GM18907 (cell line): ENCODE results near the gene SHISAL1.

Source experiments
- ATAC-seq: cut with Tn5 transposase; IDR thresholded peaks from one replicate; pipeline ENCODE4 v1.9.1; 2021; ENCODE audit warnings: mild to moderate bottlenecking, moderate library complexity; ENCODE audit not compliant: unreplicated experiment

Gene SHISAL1

DNA sequence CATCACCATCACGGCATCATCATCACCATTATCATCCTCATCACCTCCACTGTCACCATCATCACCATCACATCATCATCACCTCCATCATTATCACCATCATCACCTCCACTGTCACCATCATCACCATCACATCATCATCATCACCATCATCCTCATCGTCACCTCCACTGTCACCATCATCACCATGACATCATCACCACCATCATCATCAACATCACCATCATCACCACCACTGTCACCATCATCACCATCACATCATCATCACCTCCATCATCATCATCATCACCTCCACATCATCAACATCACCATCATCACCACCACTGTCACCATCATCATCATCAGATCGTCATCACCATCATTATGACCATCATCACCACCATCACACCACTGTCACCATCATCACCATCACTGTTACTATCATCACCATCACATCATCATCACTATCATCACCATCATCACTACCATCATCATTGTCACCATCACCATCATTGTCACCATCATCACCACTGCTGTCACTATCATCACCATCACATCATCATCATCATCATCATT, 99.2 kb downstream of the SHISAL1 start:
- no peak for ATAC-seq

DNA sequence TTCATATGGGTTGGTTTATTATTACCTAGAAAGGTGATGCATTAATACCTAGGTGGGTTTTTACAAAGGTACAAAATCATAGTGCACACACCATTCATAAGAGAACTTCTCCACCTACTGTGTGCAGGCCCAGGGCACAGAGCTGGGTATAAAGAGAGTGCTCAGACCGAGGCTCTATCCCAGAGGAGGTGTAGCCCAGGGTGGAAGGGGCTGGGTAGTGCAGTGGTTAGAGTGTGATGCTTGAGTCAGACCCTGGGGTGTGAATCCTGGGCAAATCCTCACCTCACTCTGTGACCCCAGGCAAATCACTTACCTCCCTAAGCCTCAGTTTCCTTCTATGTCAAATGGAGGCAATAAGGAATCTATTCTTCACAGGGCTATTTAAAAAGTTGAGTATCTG, 99.8 kb downstream of the SHISAL1 start:
- no peak for ATAC-seq

DNA sequence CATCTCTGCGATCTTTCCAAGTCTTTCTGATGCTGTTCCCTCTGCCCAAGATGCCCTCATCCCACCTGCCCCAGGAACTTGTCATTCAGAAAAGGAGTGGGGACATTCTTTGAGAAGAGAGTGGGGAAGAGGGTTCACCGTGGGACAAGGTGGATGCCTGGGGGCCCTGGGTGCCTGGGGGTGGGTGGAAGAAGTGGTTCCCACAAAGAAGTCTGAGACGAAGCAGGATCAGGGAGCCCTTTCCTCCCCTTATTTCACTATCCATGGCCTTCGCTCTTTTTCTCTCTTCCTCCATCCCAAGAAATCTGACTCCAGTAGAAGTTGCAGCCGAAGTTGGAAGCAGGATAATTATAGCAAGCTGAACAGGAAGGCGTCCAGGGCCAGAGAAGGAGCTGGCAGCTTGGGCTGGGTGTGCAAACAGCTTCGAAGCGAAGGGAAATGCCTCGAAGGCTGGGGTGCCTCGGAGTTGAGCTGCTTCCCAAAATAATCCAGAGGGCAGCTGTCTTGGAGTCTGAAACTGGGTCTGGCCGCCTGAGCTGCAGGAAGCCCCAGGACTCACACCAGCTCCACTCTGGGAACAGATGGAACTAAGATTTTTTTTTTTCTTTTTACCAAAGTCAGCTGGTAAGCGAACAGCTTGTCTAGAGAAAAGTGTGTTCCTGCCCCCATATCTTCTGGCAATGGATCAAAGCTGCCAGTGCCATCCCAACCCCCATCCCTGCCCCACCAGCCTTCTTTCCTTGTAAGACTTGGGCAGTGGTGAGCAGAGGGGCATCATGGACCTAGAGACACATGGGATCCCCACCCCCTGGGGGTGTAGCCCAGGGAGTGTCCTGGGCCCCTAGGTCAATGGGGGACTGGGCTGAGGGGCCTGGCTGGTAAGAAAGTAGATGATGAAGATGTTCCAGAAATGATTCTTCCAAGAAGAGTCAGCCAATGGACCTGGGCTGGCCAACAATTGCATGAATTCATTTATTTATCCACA, 100.5 kb downstream of the SHISAL1 start:
- ATAC-seq: no peak

DNA sequence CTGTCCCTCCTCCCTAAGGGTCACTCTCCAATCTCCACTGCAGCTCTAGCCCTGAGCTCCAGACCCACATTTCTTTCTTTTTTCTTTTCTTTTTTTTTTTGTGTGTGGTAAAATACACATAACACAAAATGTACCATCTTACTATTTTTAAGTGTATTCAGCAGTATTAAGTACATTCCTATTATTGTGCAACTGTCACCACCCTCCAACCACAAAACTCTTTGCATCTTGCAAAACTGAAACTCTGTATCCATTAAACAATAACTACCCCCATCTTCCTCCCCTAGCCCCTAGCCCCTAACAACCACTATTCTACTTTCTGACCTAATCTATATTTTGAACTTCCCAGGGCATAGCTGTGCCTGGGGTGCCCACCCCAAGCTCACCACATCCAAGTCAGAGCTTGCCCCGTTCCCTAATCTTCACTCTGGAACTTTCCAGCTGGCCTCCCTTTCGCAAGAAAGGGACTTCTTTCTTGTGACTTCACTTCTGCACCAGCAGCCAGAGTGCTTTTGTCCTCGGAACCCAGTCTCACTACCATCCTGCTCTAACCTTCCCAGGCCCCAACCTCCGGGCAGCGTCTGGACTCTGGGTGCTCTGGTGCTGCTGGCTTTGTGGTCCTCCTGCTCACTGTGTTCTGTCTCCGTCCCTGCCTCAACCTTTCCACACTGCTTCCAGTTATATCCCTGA, 101.3 kb downstream of the SHISAL1 start:
- no peak for ATAC-seq

DNA sequence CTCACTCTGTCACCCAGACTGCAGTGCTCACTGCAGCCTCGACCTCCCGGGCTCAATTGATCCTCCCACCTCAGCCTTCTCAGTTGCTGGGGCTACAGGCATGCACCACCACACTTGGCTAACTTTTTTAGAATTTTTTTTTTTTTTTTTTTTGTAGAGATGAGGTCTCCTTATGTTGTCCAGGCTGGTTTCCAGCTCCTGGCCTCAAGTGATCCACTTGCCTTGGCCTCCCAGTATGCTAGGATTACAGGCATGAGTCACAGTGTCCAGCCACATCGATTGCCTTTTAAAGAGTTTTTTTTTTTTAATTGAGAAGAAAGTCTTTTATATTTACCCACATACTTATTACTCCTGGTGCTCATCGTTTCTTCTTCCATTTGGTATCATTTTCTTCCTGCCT, 102.0 kb downstream of the SHISAL1 start:
- no peak for ATAC-seq

DNA sequence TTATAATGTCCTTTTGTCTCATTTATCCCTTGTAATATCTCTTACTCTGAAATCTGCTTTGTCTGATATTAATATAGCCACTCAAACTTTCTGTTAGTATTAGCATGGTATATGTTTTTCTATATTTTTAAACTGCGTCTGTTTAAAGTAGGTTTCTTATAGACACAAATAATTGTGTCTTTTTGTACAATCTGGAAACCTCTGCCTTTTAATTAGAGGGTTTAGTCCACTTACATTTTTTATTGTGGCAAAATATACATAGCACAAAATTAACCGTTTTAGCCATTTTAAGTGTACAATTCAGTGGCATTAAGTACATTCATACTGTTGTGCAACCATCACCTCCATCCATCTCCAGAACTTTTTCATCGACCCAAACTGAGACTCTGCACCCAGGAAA, 103.4 kb downstream of the SHISAL1 start:
- no peak for ATAC-seq

DNA sequence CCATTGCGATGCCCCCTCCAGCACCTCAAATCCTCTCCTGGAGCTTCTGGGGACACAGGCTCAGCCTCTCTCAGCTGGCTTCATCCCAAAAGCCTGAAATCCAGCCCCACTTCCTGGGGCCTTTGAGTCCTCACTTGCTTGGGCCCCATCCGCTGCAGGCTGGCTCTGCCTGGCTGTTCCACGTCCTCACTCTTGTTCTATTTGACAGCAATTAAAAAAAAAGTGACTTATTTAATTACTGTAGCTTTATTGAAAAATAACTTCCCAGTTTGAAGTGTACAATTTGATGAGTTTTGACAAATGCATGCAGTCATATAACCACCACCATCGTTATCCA, 104.8 kb downstream of the SHISAL1 start:
- no peak for ATAC-seq

DNA sequence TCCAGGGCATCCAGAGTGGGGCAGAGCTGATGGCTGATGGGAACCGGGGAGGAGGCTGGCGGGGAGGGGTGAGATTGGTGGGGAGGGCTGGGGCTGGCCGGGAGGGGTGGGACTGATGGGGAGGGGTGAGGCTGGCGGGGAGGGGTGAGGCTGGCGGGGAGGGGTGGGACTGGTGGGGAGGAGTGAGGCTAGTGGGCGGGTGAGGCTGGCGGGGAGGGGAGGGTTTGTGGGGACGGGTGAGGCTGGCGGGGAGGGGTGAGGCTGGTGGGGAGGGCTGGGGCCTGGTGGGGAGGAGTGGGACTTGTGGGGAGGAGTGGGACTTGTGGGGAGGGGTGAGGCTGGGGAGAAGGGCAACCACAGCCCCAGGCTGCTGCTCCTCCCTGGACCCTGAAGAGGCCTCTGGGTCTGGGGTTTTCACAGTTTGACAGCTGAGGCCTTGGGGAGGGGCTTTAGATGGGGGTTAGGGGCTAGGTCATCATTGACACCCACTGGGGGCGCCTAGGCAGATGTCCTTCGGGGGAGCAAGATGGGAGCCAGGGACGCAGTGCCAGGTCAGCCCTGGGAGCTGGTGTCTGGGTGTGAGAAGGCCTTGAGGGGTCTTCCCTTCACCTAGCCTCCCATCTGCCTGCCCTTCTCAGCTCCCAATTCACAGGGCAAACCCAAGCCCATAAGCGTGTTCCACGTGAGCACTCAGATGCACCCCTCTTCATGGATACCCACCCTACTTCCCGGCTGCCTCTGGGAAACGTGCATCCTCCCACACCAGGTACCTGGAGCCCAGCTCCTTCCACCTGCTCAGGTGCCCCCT, 105.4 kb downstream of the SHISAL1 start:
- ATAC-seq: no peak

DNA sequence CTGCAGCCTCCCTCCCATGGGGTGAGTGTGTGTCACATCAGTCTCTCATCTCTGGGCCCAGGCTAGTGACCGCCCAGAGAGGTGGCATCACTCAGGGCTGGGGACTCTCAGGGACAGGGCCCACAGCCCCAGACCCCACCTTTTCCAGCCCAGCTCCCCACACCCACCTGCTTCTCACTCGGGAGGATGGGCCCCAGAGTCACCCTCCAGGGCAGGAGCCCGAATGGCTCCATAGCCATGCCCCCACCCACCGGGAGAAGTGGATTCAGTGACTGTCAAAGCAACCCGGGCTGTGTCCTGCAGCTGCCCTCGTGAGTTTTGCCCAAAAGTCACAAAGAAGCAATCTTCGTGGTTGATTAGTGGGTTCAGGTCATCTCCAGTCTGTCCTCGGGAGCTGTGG, 106.1 kb downstream of the SHISAL1 start:
- no peak for ATAC-seq

DNA sequence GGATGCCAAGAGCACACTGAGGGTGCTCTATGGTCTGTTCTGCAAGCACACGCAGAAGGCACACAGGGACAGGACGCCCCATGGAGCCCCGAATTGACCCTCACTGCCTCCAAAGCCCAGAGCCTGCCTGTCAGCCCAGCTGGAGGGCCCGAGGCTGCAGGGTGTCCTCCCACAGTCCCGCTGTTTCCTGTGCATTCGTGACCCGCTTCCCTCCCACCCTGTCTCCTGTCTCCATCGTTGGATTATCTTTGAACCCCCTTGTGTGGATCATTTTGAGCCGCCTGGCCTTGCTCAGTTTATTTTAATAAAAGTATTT, 106.5 kb downstream of the SHISAL1 start:
- ATAC-seq: no peak

DNA sequence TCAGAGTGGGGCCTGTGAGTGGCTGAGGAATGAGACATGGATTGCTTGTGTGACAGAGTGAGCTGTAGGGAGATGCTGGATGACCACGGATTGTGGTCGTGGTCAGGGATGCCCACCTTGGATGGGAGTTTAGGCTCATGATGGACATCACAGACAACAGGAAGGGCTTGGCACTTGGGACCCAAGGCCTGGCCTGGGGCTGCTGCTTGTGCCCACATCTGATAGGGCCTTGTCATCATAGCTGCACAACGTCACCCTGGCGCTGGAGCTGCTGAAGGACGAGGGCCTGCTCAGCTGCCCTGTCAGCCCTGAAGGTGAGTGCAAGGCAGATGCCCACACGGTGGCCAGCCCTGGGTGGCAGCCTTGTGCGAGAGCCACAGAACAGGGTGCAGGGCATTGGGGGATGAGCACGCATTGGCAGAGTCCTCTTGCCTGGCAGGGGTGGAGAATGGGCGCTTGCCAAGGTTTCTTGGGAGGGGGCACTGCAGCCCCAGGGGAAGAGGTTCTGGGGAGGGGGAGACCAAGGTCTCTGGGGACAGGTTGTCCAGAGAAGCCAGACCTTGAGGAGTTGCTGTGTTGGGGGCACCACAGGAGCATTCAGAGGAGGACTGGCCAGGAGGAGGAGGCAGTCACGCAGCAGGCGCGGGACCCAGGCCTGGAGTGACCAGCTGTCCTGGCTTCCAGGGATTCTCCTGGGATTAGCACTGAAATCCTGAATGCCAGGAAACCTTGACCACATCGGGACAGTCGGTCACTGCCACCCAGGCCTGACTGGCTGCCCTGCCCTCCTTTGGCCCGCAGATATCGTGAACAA, 107.0 kb downstream of the SHISAL1 start:
- ATAC-seq: no peak

DNA sequence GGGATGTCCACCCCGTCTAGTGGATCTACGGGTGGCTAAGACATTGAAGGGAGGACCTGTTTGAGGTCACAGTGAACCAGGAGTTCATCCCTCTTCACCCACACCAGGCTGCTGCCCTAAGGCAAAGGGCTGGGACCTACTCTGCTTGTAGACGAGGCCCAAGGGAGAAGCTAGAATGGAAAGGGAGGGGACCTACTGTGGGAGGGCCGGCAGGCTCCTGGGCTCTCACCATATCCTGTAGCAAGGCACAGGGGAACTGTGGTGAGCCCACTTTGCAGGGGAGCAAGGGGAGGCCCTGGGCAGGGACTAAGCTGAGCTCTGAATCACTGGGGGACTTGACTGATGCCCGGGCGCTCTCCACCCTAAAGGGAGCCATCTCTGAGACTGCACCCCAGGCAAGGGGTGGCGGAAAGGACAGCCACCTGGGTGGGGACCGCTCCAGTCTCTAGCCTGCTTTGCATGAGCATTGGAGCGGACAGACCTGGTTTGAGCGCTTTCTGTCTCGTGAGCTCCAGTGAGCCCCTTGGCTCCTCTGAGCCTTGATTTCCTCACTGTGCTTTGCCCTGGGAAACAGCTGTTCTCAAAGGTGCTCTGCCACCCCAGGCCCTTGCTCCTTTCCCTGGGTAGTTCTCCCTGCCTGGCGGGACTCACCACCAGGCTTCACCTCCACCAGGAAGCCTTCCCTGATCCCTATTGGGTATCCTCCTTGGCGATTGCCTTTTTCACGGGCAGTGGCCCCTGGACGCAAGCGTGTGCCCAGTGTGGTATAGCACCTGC, 107.8 kb downstream of the SHISAL1 start:
- ATAC-seq: no peak

DNA sequence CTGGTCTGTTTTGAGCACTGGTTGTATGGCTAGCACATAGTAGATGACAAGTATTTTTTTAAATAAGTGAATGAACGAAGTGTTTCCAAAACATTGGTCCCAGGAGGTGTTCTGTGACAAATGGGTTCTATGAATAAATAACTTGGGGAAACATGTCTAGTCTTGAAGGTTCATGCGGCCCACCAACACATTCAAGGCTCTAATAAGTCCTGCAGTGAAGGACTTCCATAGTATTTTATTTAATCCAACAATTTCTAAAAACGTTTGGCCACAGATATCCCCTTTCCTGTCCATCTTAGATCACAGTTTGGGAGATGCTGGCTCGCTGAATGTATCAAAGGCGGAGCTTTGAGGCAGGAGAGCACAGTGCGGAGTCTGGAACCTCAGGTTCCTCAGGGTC, 109.5 kb downstream of the SHISAL1 start:
- no peak for ATAC-seq

DNA sequence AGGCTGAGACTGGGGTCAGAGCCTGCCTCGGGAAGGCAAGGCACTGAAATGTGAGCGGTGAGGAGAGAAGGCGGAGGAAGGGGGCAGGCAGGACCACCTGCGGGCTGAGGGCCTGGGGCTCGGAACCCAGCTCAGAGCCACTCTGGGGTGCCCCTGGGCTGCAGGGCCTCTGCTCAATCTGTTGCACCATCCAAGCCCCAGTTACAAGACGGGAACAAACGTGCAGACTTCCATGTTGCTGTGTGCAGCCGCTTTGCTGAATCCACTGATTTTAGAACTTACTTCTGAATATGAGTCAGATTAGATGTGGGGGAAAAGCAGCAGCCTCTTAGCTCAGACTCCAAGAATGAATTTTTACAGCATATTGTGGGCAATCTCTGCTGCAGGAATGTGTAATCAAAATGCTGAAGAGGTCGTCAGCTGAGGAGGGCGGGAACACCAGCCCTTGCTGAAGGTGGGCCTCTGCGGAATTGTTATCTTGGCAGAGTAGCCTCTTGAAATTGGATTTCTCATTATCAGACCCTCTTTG, 110.4 kb downstream of the SHISAL1 start:
- no peak for ATAC-seq

DNA sequence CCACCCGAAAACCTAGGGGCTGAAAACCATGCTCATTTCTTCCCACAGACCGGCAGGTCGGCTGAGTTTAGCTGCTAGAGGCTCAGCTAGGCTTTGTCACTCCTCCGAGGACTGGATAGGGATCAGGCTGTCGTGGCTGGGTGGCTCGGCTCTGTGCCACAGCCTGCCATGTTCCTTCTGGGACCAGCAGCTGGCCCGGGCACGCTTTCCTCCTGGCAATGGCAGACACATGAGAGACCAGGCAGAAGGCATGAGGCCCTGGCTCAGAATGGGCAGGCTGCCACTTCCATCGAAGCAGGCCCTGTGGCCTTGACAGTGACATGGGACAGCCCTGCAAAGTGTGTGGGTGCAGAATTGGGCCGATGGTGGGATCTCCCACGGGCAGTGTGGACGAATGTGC, 111.1 kb downstream of the SHISAL1 start:
- ATAC-seq: no peak

DNA sequence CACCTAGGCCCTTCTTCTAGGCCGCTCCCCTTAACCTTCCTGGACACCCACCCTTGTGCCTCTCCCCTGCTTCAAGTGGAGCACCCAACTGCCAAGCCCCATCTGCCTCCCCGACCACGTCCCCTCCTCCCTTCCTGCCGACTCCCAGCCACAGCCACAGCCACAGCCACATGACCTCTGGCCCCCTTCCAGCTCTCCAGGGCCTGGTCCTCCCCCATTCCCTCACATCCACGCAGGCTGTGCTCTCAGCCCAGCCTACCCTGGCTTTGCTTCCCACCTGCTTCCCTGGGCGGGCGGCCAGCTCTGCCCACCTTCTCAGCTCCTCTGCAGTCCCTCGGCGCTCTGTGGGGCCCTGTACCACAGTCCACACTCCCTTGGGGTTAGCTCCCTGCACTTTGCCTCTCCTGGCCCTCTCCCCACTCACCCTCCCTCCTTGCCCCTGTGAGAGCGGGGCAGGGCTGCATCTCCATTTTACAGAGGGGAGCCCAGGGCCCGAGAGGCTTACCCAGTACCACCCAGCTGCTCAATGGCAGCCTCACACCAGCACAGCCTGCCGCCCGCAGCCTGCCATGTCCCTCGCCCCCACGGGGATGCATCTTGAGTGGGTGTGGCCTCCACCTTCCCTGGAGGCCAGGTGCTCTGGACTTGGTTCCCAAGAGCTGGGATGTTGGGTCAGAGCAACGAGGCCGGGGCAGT, 111.7 kb downstream of the SHISAL1 start:
- no peak for ATAC-seq

DNA sequence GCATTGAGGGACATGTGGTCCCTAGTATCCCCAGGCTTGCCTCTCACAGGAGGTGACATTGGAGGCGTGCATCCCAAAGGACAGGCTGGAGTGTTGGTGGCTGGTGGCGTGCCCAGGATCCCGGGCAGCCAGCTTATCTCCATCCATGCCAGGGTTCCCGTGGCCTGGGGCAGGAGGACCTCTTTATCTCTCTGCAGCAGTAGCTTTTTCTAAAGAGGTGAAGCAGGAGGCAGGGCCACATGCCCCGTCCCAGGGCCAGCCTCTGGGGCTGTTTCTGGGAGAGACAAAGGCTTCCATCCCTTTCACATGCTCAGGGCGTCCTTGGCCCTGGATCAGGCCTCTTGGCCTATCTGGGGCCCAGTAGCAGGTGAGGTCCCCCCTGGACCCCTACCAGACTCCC, 112.3 kb downstream of the SHISAL1 start:
- ATAC-seq: no peak

DNA sequence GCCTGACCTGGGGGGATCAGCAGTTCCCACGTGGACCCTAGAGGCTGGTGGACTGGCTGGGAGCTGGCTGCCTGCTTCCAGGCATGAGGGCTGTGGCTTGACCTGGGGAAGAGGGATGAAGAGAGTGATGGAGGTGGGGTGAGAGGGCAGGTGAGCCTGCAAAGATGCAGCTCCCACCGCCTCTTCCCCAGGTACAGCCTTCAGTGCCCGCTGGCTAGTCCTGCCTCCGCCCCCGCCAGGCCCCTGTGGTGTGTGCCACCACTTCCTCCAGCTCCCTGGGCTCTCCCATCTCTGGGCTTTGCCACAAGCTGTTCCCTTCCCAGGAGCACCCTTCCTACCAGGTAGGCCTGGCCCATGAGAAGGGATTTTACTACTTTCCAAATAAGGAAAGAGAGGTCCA, 112.9 kb downstream of the SHISAL1 start:
- ATAC-seq: no peak

DNA sequence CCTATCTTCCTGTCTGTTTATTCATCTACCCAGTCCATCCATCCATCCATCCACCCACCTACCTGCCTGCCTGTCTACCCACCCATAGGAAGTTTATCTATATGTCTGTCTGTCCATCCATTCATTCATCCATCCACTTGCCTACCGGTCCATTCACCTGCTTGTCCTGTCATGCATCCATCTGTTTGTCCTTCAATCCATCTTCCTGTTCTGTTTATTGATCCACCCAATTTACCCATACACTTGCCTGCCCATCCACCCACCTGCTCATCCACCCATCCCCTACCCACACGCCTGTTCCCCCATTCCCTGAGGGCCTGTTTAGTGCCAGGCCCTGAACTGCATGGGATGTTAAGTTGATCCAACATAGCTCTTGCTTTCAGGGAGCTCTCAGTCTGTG, 113.6 kb downstream of the SHISAL1 start:
- ATAC-seq: no peak
